Anterior cingulate cortex (tissue), 58 donors: ENCODE data around the gene PACC1.
"Not testable (repeated sequence)": the region's sequence is repeated elsewhere in the genome, so short reads cannot be mapped to it uniquely, and the experiment has no call there.

ENCODE experiments used
- DNase-seq, 58 donors: peaks; one replicate each; lab custom pipeline; 2025; lab: John Stamatoyannopoulos, UW

Gene PACC1

DNA sequence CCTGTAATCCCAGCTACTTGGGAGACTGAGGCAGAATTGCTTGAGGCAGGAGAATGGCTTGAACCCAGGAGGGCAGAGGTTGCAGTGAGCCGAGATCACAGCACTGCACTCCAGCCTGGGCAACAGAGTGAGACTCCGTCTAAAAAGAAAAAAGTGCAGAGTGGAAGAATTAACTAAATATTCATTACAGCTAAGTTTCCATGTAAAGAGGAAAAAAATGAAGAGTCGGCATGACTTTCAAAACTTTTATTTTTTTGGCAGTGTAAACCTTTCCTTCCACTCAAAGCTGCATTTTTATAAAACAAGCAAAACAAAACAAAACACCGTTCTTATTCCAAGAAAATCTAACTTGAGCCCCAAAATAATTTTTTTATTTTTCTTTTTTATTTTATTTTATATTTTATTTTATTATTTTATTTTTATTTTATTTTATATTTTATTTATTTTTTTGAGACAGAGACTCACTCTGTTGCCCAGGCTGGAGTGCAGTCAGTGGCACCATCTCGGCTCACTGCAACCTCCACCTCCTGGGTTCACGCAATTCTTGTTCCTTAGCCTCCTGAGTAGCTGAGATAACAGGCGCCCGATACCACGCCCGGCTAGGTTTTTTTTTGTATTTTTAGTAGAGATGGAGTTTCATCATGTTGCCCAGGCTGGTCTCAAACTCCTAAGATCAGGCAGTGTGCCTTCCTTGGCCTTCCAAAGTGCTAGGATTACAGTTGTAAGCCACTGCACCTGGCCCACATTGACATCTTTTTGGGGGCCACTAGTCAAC is 62.9 kb downstream of the PACC1 start:
- no peak for DNase-seq

DNA sequence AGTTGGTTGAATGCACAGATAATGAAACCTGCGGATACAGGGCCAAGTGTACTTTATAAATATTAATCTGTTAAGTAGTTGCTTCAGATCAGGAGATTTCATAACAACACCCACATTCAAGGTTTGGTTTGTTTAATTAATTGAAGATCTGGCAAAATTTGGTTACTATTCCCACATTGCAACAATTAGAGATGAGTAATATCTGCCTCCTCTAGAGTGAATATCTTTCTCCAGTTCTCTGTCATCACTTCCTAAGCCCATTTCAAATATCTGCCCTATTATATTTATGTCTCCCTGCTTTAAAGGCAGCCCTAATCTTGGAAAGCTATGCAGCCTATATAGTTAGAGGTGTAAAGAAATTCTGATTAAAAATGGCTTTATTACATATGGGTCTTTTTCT is 68.1 kb downstream of the PACC1 start:
- no peak for DNase-seq

DNA sequence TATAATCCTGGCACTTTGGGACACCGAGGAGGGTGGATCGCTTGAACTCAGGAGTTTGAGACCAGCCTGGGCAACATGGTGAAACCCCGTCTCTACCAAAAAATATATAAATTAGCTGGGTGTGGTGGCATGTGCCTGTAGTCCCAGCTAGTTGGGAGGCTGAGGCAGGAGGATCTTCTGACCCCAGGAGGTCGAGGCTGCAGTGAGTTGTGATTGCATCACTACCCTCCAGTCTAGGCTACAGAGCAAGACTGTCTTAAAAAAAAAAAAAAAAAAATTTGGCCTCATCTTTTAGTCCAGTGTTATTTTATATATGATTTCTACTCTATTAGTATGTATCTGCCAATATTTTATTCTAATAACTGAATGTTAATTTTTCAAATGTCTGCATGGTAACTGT is 69.8 kb downstream of the PACC1 start:
- no peak for DNase-seq

DNA sequence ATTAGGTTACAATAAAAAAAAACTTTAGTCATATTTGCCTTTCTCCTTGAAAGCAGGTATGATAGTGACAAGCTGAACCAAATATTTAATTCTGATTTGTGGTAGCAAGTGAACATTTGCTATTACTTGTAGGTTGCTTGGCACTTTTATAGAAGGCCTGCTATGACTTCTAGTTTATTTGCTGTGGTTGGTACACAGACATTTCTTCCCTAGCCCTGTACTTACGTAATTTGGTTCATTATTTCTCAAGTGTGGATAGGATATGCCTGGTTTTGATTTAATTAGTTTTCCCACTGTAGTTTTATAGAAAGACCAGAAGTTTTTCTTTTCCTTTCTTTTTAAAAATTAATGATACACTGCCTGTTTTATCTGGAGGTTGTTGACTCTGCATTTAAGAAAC is 73.6 kb downstream of the PACC1 start:
- no peak for DNase-seq

DNA sequence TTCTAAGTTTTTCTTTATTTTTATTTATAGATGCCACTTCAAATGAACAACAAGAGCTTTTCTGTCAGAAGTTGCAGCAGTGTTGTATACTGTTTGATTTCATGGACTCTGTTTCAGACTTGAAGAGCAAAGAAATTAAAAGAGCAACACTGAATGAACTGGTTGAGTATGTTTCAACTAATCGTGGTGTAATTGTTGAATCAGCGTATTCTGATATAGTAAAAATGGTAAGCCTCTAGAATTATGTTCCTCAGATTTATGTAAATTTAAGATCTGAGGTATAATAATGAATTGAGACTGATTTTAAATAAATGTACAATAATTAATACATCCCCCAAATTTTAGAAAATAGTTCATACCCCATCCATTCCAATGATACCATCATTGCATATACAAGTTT is 85.6 kb downstream of the PACC1 start:
- DNase-seq: no peak

DNA sequence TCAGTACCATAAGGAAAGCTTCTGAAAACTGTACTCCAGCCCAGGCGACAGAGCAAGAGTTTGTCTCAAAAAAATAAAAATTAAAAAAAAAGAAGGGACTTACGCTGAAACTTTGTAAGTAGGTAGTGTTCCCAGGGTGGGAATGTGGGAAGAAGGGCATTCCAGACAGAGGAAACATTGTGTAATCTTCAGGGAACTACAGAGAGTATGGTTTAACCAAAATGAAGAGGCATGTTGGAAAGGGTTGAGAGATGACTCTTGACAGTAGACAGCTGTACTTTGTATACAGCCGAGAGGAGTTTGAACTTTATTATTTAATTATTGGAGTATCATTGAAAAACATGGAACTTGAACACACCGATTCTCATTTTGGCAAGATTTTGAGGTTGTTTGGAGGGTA is 86.4 kb downstream of the PACC1 start:
- DNase-seq: no peak

DNA sequence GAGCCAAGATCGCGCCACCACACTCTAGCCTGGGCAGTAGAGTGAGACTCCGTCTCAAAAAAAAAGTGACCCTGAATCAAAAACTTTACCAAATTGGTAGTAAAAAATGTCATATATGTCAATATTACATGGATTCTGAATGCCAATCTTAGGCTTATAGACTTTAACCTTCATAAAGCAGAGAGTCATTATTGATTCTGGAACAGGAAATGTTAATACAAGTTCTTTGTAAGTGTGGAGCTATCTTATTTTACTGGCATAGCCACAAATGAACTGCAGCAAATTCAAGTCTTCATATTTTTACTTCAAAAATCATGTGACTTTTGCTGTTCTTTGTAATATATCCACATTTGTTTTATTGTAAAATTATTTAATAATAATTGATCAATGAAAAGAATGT is 88.1 kb downstream of the PACC1 start:
- no peak for DNase-seq

DNA sequence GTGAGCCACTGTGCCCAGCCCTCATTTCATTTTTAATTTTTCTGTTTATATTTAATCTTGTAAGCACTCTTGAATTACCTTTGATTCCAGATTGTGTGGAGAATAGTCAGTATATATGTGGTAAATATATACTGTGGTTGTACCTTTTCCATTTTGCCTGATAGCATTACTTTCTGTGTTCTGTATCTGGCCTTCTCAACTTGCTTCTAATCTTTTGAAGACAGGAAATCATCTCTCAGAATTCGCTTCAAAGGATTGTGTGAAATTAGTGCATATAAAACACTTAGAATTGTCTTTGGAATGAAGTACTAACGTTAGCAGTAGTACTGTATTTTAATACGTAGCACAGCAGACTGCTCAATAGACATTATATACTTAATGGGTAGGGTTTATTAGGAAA is 91.6 kb downstream of the PACC1 start:
- no peak for DNase-seq

DNA sequence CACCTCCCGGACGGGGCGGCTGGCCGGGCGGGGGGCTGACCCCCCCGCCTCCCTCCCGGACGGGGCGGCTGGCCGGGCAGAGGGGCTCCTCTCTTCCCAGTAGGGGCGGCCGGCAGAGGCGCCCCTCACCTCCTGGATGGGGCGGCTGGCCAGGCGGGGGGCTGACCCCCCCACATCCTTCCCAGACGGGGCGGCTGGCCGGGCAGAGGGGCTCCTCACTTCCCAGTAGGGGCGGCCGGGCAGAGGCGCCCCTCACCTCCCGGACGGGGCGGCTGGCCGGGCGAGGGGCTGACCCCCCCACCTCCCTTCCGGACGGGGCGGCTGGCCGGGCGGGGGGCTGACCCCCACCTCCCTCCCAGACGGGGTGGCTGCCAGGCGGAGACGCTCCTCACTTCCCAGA is 93.7 kb downstream of the PACC1 start:
- not testable (repeated sequence) for DNase-seq

DNA sequence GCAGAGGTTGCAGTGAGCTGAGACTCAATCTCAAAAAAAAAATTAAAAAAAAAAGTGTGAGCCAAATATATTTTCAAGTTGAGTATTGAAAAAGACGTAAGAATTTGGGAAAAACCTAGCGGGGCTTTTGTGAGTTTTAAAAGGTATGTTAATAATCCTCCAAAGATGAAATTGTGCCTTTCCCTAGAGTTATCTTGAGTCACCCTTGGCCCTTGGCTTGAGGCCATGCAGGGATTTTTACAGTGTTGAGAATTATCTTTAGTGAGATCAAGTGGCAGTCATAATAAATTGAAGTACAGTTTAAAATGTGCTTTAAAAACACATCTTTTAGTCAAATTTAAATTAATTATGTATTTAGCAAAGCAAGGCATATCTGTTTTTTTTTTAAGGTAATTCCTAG is 96.8 kb downstream of the PACC1 start:
- no peak for DNase-seq

DNA sequence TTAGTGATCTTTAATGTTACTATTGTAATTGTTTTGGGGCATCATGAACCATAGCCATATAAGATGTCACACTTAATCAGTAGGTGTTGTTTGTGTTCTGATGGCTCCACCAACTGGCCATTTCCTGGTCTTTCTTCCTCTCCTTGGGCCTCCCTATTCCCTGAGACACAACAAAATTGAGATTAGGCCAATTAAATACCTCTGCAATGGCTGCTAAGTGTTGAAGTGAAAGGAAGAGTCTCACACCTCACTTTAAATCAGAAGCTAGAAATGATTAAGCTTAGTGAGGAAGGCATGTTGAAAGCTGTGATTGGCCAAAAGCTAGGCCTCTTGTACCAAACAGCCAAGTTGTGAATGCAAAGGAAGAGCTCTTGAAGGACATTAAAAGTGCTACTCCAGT is 98.8 kb downstream of the PACC1 start:
- DNase-seq: peak in 6 of 58 donors; percentile 0 to 27 (median 2)

DNA sequence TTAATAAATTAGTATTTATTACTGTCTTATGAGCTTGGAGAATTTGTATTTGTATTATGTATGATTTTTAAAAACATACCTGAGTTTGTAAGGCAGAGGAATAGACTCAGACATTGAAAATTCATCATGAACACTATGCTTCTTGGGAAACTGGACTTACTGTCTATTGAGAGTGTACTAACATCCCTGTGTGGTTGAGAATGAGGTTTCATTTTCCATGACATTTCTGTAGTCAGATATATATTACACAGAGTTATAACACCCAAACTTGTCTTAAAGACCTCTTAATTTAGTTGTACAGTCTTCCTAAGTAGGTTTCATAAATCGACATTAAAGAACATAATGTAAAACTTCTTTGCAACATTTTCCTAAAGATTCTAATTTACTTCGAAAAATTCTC is 99.5 kb downstream of the PACC1 start:
- DNase-seq: no peak
